GM10266 (cell line): ENCODE measurements around the gene HRH2.

Experiments
- DNase-seq: peaks from one replicate; pipeline ENCODE4 v3.0.0; 2012; ENCODE audit errors: extremely low spot score
- TF ChIP-seq, protein P1 (sequence below): IDR thresholded peaks from 2 replicates; pipeline ENCODE4 v1.5.1; 2012; ENCODE audit warnings: mild to moderate bottlenecking, low read depth; ENCODE audit not compliant: control insufficient read depth, insufficient read depth; ENCODE audit errors: missing control alignments

The HRH2 gene

DNA sequence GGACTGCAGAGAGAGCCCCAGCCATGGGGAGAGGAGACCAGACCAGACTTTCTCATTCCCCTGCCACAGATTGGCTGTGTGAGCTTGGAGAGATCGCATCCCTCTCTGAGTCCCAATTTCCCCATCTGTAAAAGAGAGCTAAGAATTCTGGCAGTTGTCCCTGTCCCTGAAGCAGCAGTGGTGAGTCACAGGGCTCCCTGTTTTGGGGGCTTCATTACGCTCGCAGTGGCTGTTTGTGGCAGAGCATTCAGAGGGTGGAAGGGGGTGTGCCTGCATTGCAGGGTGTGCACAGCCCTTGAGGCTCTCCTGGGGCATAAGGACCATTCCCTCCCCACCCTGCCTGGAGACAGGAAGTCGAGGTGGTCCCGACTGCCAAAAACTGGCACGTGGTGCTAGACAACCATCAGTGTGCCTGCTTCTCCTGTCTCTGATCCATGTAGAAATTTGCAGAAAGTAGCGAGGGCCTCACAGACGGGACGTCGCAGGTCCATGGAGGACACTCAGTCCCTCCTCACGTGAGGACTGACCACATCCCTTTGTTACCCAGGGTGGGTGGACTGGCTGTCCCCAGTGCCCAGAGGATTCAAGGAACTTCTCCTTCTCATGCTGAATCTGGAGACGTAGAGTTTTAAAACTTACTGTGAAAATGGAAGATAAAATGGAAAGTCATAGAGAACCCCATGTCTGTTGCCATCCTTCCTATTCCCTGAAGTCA lies 35.3 kb downstream of the HRH2 start:
- no peak for DNase-seq
- TF ChIP-seq, protein P1, sequence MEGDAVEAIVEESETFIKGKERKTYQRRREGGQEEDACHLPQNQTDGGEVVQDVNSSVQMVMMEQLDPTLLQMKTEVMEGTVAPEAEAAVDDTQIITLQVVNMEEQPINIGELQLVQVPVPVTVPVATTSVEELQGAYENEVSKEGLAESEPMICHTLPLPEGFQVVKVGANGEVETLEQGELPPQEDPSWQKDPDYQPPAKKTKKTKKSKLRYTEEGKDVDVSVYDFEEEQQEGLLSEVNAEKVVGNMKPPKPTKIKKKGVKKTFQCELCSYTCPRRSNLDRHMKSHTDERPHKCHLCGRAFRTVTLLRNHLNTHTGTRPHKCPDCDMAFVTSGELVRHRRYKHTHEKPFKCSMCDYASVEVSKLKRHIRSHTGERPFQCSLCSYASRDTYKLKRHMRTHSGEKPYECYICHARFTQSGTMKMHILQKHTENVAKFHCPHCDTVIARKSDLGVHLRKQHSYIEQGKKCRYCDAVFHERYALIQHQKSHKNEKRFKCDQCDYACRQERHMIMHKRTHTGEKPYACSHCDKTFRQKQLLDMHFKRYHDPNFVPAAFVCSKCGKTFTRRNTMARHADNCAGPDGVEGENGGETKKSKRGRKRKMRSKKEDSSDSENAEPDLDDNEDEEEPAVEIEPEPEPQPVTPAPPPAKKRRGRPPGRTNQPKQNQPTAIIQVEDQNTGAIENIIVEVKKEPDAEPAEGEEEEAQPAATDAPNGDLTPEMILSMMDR: no peak

DNA sequence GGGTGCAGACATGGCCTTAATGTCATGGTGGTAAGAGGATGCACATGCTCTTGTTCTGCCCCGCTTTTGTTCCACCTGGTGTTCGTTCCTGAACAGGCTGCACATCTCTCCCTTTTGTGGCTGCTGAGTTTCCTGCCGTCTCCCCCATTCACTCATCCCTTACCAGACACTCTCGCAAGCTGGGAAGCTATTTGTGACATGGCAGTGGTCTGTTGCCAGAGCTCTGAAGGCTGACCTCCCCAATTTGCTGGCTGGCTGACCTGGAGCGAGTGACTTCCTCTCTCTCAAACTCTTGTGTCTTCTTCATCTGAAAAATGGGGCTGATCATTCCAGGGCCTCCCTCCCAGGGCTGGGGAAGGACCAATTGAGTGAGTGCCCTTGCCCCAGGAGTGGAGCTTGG lies 35.9 kb downstream of the HRH2 start:
- TF ChIP-seq, protein P1: no peak
- DNase-seq: no peak

DNA sequence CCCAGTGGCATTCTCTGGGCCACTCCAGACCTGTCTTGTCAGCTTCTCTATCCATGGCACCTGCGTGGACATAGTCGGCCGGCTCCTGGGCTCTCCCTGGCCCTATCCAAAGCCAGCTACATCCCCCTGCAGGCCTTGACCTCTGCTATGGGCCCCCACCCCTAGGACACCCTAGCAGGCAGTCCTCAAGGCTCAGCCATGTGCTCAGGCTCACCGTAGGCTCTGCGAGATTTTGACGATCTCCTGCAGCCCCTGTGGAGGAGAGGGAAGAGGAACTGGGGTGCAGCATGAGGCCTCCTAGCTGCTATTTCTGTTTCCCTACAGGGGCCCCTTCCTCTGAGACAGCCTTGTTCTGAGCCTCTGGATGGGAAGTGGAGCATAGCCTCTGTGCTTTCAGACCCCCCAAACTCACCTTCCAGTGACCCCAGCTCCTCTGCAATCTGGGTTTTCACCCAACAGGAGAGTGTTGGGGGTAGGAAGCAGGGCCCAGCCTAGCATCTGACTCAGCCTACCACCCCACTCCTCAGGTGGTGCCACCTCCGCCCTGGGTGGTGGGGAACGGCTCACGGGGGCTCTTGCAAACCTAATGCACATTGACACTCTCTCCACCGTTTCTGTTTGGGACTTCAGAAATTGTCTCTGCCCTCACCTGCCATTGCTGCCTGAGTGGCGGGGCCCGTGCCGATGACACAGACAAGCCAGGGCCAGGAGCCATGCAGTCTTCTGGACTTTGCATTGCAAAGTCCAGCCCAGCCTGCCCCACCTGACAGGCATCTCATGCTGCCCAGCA lies 36.7 kb downstream of the HRH2 start:
- DNase-seq: no peak
- TF ChIP-seq, protein P1: no peak

DNA sequence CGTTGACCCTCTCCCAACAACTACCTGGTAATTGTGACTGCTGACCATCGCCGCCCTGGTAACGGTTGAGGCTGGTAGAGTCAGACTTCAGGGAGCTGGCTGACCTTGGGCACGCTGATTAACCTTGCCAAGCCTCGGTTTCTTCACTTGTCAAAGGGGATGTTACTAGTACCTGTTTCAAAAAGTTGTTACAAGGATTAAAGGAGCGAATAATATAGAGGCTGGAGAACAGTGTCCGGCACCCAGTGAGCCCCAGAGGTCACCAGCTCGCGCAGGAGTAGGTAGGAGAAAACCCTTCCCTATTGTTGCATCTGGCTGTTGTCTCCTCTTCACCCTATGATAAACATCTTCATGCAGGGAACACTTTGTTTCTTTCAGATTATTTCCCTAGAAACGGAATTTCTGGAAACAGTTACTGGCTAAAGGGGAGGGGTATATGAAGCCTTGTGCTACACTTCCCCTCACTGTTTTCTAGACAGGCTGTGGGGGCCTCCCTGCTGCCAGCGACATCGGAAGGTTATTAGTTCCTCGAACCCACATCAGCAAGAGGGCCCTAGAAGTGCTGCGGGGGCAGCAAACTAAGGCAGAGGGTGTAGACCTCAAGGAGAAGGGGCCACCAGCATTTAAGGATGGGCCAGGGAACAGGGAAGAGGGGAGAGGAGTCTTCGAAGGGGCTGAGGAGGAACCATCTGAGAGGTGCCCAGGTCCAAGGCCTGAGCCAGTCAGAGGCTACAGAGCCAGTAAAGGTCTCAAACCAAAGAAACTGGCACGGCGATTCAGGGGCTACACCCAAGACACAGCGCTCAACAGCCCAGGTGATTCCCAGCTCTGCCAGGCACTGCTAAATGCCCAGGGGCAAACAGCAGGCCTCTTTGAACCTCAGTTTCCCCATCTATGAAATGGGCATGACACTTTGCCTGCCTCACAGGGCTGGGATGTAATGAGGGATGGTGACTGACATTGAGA lies 37.6 kb downstream of the HRH2 start:
- TF ChIP-seq, protein P1: no peak
- no peak for DNase-seq

DNA sequence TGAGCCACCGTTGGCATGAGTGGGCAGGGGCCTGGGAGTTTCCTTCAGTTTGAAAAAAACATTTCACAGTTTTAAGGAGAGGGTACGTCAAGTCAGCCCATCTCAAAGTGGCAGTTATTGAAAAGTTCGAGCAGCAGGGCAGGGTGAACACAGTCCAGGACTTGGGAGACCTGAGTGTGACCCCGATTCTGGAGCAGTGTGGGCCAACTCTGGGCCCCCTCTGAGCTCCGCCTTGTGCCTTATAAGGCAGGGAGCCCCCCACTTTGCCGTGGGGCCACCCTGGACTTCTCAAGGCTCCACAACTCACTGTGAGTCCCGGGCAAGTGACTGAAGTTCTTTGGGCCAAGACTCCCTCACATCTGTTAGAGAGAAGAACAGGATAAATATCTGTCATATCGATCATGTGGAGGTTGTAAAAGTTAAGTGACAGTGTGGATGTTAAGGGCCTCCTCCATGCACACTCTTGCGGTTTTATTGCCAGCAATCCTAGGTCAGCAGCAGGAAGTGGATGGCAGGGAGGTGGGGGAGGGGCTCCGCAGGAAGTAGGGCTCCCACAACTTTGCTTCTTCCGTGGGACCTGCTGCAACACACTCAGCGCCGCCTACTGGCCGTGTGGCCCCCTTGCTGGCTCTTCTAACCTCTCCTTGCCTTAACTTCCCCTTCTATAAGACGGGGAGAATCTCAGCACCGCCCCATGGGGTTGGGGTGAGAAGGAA lies 38.4 kb downstream of the HRH2 start:
- TF ChIP-seq, protein P1: peak; percentile 44
- DNase-seq: peak; percentile 43

DNA sequence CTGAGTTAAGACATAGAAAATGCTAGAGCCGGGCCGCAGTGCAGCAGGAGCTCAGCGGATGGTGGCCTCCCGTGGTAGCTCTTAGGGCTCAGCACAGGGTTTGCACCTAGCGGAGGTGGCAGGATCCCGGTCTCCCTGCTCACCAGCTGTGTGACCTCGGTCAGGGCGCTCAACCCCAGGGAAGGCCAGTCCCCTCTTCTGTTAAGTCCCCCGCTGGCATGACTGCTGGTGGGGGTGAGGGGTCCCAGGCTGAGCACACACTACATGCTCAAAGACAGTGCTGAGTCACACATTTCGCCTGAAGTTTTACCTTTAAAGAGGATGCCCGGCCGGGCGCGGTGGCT lies 39.0 kb downstream of the HRH2 start:
- DNase-seq: no peak
- TF ChIP-seq, protein P1: no peak
